ENCODE results near the gene EZH1.
A peak's percentile ranks its signal among the peaks of the same experiment; 100 is the strongest.

Gene EZH1

DNA sequence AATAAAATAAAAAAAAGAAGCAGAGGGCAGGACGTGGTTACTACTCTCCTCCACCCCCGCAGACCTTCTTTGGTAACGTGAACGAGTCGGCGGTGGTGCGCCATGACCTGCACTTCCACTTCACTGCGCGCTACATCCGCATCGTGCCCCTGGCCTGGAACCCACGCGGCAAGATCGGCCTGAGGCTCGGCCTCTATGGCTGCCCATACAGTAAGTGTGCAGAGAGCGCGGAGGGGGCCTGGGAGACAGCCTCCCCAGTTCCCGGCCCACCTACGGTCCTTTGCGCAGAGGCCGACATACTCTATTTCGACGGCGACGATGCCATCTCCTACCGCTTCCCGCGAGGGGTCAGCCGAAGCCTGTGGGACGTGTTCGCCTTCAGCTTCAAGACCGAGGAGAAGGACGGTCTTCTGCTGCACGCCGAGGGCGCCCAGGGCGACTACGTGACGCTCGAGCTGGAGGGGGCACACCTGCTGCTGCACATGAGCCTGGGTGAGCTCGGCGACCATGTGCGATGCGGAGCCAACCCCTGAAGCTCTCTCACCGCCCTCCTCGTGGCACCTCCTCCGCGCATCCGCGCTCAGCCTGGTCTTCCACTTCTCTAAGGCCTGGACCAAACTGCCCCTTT lies 59.8 kb downstream of the EZH1 start:
- DNase-seq = no peak

- peak in 41 of 58 donors; percentile 15 to 75 (median 43) for DNase-seq
These were observed 61.3 kb downstream of the EZH1 start for GRCh38 chr17:42683407-42684034.

DNA sequence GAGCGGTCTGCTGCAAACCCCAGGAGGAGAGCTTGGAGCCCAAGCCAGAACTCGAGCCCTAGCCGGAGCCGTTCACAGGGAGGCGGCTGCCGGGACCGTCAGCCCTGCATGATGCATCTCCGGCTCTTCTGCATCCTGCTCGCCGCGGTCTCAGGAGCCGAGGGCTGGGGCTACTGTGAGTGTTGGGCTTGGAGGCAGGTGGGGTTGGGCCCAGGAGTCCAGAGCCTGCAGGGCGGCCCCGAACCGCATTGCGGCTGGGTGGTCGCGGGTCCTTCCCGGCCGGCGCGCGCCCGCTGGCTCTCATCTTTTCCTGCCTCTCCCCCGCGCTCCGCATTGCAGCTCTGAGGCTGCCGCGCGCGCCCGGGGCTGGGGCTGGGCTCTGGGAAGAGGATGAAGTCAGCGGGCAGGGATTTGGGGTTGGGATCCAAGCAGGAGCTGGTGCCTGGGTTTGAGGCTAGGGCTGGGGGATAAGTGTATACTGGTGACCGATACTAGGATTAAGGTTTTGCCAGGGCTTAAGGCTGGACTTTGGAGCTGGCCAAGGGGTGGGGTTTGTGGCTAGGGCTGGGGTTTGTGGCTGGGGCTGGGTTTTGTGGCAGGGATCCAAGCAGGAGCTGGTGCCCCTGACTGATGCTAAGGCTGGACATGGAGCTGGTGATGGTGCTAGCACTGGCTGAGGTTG lies 62.0 kb downstream of the EZH1 start:
- DNase-seq = peak in 37 of 58 donors; percentile 22 to 78 (median 54)

DNA sequence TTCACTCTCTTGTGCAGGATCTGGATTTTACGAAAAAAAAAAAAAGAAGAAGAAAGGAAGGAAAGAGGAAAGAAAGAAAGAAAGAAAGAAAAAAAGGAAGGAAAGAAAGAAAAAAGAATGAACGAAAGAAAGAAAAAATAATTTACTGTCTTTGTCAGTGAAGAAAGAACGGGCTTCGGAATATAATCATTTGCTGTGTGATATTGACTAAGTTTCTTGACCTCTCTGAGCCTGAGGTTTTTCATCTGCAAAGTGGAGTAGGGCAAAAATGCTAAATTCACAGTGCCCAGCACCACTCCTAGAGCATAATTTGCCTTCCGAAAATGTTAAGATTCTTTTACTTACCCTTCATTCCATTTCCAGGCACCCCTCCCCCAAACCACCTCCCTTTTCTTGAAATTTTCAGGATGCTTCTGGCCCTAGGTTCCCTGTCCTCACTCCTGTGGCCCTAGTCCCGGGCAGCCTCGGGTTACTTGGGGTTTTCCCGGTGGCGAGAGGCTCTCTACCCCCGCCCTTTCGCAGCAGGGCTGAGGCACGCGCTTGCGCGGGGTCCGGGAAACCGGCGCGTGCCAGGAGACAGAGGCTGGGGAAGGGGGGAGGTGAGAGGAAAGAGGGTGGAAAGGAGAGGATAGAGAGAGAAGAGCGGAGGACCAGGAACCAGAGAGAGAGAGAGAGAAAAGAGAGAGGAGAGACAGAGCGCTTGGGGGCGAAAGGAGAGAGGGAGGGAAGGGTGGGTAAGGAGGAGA lies 62.7 kb downstream of the EZH1 start, which contains the start of gene CNTNAP1:
Gene CNTNAP1, plus strand, starts transcription at position 556 of the 746 bp plus-strand sequence. CDS start 299 bp downstream, outside the sequence.
- peak in 53 of 58 donors; percentile 22 to 79 (median 52) for DNase-seq

GRCh38 chr17:42680331-42680808 lies 64.5 kb downstream of the EZH1 start:
- no peak for DNase-seq

DNA sequence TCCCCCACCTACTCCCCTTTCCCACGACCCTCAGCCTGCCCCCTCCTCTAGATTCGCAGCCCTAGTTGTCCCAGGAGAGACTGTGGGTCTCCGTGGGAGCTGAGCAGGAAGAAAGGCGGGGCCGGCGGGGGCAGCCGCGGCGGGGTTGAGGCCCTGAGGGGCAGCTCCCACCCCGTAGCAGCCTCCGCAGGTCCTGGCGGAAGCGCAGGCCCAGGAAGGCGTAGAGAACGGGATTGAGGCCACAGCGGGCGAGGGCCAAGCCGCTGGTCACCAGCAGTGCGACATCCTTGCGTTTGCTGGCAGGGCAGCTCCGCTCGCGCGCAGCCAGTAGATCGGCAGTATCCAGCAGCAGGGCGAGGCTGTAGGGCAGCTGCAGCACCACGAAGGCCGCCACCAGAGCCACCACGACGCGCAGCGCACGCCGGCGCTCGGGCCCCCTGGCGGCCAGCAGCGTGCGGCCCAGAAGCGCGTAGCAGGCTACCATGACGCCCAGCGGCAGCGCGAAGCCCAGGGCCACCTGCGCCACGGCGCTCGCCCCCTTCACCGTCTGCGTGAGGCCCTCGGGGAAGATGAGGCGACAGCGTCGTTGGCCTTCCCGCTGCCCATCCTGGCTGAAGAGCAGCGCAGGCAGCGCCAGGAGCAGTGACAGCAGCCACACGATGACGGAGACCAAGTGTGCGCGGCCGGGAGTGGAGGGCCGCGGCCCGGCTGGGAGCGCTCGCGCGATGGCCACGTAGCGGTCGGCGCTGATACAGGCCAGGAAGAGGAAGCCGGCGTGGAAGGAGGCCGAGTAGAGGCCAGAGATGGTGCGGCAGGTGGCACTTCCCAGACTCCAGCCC lies 65.1 kb downstream of the EZH1 start:
- peak in 47 of 58 donors; percentile 12 to 81 (median 49) for DNase-seq

DNA sequence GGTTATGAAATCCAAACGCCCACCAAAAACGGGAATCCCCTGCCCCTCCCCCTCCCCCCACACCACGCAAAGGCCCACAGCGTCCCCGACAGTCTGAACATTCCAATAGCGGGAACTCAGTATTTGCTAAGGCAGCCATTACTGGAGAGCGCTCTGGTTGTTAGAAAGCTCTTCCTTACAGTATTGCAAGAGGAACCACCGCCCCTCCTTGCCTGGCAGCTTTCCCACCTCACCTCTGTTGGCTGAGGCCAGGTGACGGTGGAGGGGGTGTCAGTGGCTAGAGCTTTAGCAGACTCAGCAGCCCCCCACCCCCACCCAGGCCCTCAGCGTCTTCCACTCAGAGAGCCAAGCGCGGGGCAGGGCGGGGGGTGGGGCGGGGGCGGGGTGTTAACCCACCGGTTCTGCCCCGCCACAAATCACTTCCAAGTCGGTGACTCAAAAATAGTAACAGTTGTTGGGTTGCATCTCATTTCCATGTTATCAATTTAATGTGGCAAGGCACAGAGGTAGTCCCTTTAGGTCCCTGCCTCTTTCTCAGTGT lies 65.8 kb downstream of the EZH1 start:
- DNase-seq = peak in 11 of 58 donors; percentile 7 to 45 (median 31)

DNA sequence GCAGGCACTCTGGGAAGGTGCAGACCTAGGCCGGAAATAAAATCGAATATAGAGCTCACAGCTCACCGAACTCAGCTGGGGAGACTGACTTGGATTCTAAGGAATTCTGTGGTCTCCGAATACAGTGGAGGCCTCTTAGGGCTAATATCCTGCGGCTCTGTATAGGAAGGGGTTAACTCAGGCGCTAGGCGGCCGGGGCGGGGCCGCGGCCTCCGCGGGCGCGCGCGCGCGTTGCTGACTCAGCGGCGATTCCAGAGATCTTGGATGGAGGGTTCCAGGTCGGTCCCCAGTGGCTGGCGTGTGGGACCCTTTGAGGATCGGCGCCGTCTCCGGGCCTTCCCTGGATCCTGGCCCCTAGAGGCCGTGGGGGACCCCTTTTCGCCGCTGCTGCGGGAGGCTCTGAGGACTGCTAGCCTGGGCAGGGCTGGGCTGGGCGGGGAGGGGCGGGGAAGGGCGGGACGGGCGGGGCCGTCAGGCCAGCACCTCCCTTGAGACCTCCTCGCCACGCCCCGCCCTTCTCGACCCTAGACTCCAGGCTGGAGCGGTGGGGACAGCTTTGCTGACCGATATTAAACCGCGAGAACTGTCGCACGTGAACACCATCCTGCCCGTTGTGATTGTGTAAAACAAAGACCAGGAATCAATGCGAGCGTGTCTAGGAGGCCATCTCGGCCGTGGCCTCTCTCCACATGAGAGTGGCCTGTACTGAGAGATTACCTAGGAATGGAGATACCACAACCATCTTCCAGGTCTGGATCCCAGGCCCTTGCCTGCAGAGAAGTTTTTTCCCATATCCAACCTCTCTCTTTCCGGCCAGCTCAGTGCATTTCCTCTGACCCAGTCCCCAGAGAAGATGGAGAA lies 66.7 kb downstream of the EZH1 start:
- DNase-seq = peak in 56 of 58 donors; percentile 44 to 92 (median 80)

- DNase-seq = peak; percentile 94 to 100 (median 99)
These were observed 67.6 kb downstream of the EZH1 start for GRCh38 chr17:42677012-42677857.

- DNase-seq = peak in 3 of 58 donors; percentile 43 to 65 (median 52)
These were observed 68.3 kb downstream of the EZH1 start, which contains the start of gene PLEKHH3 for GRCh38 chr17:42676424-42677011. Gene PLEKHH3 (minus strand): TSS chr17:42676994. CDS start chr17:42676563, 431 bp downstream.

DNA sequence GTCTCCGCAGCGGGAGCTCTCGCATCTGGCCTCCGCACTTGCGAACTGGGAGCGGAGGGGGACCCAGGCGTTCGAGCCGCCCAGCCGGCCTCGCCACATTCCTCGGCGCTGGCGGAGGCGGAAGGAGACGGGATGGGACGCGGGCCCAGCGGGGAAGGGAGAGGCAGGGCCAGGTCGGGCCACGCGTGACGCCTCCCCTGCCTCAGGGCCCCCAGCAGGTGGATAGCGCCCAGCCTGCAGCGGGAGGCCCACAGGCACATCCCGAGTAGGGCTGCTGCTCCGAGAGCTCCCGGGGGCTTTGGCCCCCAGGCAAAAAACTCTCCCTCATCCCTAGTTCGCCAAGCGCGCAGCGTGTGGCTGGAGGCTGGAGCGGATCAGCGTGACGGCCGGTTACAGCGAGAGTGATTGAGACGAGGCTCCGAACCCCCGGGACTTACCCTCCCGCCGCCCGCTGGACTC lies 68.8 kb downstream of the EZH1 start:
- DNase-seq = peak in 11 of 58 donors; percentile 20 to 55 (median 45)

GRCh38 chr17:42675348-42675964 lies 69.4 kb downstream of the EZH1 start:
- DNase-seq = peak in 15 of 58 donors; percentile 8 to 48 (median 21)

GRCh38 chr17:42674755-42675347 lies 70.0 kb downstream of the EZH1 start:
- DNase-seq = no peak

DNA sequence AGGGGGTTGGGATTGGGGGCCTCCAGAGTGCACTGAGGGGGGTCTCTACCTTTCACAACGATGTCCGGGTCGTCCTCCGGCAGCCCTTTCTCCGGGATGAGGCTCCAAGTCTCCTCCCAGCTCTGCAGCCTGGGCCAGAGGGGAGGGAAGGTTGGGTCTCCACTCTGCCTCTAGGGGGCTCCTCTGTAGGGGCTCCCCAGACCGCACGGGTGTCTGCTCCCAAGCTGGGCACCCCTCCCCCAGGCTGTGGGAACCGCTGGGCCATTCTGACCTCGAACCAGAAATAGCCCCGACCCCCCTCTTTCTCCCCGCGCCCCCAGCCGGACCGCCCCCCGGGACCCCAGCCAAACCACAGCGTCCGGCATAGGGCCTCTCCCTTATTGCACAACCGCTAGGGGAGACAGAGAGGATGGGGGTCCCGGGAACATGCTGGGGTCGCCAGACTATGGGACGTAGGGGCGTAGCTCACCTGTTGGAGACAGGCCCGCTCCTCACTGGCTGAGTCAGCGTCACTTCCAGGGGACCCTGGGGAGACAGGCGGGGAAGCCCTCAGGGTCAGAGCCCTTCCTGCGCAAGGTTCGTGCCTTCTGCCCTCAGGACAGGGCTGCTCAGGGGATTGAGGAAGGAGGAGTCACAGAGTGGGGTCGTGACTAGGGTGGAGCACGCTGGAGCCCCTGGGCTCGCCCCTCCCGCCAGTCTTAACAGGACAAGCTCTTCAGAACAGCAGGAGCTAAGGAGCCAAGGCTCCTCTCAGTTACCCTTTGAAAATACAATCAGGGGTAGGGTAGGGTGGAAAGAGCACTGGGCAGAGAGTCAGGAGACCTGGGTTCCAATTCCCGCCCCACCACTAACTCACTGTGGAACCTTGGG lies 70.7 kb downstream of the EZH1 start:
- peak in 1 of 58 donors; percentile 28 for DNase-seq

DNA sequence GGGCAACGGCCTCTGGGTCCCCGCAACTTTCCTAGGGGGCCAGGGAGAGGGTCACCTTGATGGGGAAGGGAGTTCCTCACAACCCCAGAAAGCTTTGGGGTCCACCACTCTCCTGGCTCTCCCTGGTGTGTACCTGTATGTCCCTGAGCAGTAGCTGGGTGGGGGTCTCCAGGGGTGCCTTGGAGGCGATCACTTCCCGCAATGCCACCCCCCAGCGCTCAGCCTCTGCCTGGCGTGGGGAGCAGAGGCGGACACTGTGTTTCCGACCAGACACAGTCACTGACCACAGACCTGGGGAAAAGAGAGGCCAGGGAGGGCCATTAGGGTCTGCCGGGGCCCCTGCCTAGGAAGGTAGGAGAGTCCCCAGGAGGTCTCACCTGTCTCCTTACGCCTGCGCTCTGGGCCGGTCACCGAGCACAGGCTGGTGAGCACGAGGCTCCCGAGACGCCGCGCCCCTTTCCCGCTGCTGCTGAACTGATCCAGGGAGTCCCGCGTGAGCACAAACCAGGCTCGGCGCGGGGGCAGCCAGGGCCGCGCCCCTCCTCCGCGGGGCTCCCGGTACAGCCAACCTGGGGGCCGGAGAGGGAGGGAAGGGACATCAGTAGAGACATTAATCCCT lies 71.5 kb downstream of the EZH1 start:
- no peak for DNase-seq
